Keratinocyte (primary cell): Measurements from ENCODE around the gene FA2H. TPM values are rescaled to one million over a fixed set of nuclear protein-coding genes. Genes with fewer than 3 reads are reported as not detected.

Experiments used
- DNase-seq: peaks from one replicate; pipeline ENCODE4 v3.0.0-alpha.2; 2011; ENCODE audit warnings: low read depth, missing footprints, low spot score
- FAIRE-seq: peaks from 2 replicates; lab custom pipeline; 2011; peaks lifted over from hg19 to GRCh38; lab: Jason Lieb, UNC
- H2AFZ ChIP-seq: 2 replicates; pipeline ENCODE4 v1.6.0; 2012; ENCODE audit warnings: low read length, control low read depth, inconsistent platforms; ENCODE audit not compliant: control insufficient read depth
- H3K27ac ChIP-seq: 2 replicates; pipeline ENCODE4 v1.5.1; 2011; ENCODE audit warnings: low read length; ENCODE audit not compliant: control insufficient read depth, insufficient read depth
- H3K27me3 ChIP-seq: 3 replicates; pipeline ENCODE4 v1.6.0; 2011; ENCODE audit warnings: low read length; ENCODE audit not compliant: control insufficient read depth, insufficient read depth; ENCODE audit errors: extremely low read depth
- H3K36me3 ChIP-seq, 2 experiments: 2 replicates in 1 of 2; 3 replicates in 1 of 2; pipeline ENCODE4 v1.5.1; 2011; ENCODE audit warnings: low read length in 2 of 2, mild to moderate bottlenecking in 1 of 2; ENCODE audit not compliant: control insufficient read depth in 2 of 2, insufficient read depth in 2 of 2; ENCODE audit errors: extremely low read depth in 1 of 2
- H3K4me1 ChIP-seq: 3 replicates; pipeline ENCODE4 v1.5.1; 2011; ENCODE audit warnings: low read length; ENCODE audit not compliant: control insufficient read depth, insufficient read depth; ENCODE audit errors: extremely low read depth
- H3K4me2 ChIP-seq: 3 replicates; pipeline ENCODE4 v1.6.0; 2011; ENCODE audit warnings: low read depth, low read length; ENCODE audit not compliant: control insufficient read depth, insufficient read depth; ENCODE audit errors: extremely low read depth
- H3K4me3 ChIP-seq, 3 experiments: fragments of 200-600 bp in 1 of 3; sonication (generic) in 1 of 3; 2 replicates in 2 of 3; 3 replicates in 1 of 3; pipeline ENCODE4 v1.5.1; 2011 to 2016; ENCODE audit warnings: low read length in 3 of 3, mild to moderate bottlenecking in 3 of 3, control low read depth in 2 of 3, inconsistent platforms in 1 of 3, low read depth in 1 of 3, mixed read lengths in 1 of 3, mixed run types in 1 of 3, moderate library complexity in 1 of 3; ENCODE audit not compliant: control insufficient read depth in 2 of 3, insufficient read depth in 2 of 3; ENCODE audit errors: extremely low read depth in 1 of 3
- H3K79me2 ChIP-seq: 2 replicates; pipeline ENCODE4 v1.6.0; 2012; ENCODE audit warnings: low read length; ENCODE audit not compliant: control insufficient read depth, insufficient read depth
- H3K9ac ChIP-seq: 3 replicates; pipeline ENCODE4 v1.6.0; 2011; ENCODE audit warnings: low read length; ENCODE audit not compliant: control insufficient read depth, insufficient read depth; ENCODE audit errors: extremely low read depth
- H3K9me1 ChIP-seq: 3 replicates; pipeline ENCODE4 v1.6.0; 2011; ENCODE audit warnings: low read length; ENCODE audit not compliant: control insufficient read depth, insufficient read depth; ENCODE audit errors: extremely low read depth
- H3K9me3 ChIP-seq: 2 replicates; pipeline ENCODE4 v1.5.1; 2012; ENCODE audit warnings: low read depth, low read length; ENCODE audit not compliant: control insufficient read depth
- H4K20me1 ChIP-seq: 3 replicates; pipeline ENCODE4 v1.6.0; 2011; ENCODE audit warnings: low read length; ENCODE audit not compliant: control insufficient read depth, insufficient read depth; ENCODE audit errors: extremely low read depth
- CTCF ChIP-seq, 3 experiments: IDR thresholded peaks in 1 of 3; conservative IDR thresholded peaks in 1 of 3; optimal IDR thresholded peaks in 1 of 3; 2 replicates in 2 of 3; 3 replicates in 1 of 3; pipeline versions ENCODE3 to v1.5.1; 2011; ENCODE audit warnings: low read length in 3 of 3, mild to moderate bottlenecking in 3 of 3, moderate library complexity in 2 of 3, control low read depth in 1 of 3, inconsistent platforms in 1 of 3; ENCODE audit not compliant: insufficient read depth in 2 of 3; ENCODE audit errors: extremely low read depth in 1 of 3
- EZH2 ChIP-seq: IDR thresholded peaks from one replicate; pipeline ENCODE4 v1.6.1; 2012; ENCODE audit warnings: inconsistent platforms, mild to moderate bottlenecking, low read length, moderate library complexity
- dilution Hi-C: fragments of 300-500 bp; cut with MboI; formaldehyde crosslinking; loops from one replicate; pipeline ENCODE4 v1.7.0; 2020; ENCODE audit warnings: low sequenced_read_pairs; ENCODE audit not compliant: extremely low pct_ligation_motif_present
- polyA plus RNA-seq, 5 experiments: library from polyadenylated mRNA; depleted of rRNA in 3 of 5; stranded (reverse) in 3 of 5; stranded (forward) in 1 of 5; unstranded in 1 of 5; fragments of >200 nt; gene quantifications; 1 replicate in 1 of 5; 2 replicates in 3 of 5; 3 replicates in 1 of 5; pipeline versions ENCODE4 v1.2.1 to v1.2.3, GENCODE V29; 2011 to 2012; ENCODE audit warnings: missing spikeins in 2 of 5, low read depth in 1 of 5, low replicate concordance in 1 of 5

The FA2H gene
- polyA plus RNA-seq, 1 donor (not counting 4 experiments of a cell fraction or from before 2014, with no cell fraction given), result 0.16 TPM

GRCh38 chr16:74778646-74779045, 4.0 kb upstream of the FA2H start:
- no peak overlapping the region for H2AFZ ChIP-seq
- no peaks in the 10 kb centered on the region for H3K9me3 ChIP-seq
- no peak for DNase-seq
- no peaks in the 10 kb centered on the region for H3K36me3 ChIP-seq
- TF ChIP-seq EZH2 (no peak), CTCF (optimal IDR thresholded peaks at IDR 0.05 in 1 of 3, IDR thresholded peaks at IDR 0.05 in 1 of 3, conservative IDR thresholded peaks at IDR 0.05 in 1 of 3; ENCODE audit: extremely low read depth in 1 of 3, insufficient read depth in 2 of 3, low read length in 3 of 3) (no peak)
- H4K20me1 ChIP-seq, result no peaks in the 10 kb centered on the region
- H3K27ac ChIP-seq, result no peak overlapping the region
- peaks cover 4% of the 10 kb centered on the region for H3K4me1 ChIP-seq
- peaks cover 8% of the 10 kb centered on the region for H3K27me3 ChIP-seq
- FAIRE-seq, result no peak
- H3K4me3 ChIP-seq, result no peak overlapping the region
- no peak overlapping the region for H3K4me2 ChIP-seq
- dilution Hi-C loops, result no loop called here
- H3K9me1 ChIP-seq, result no peaks in the 10 kb centered on the region
- no peak overlapping the region for H3K9ac ChIP-seq
- no peaks in the 10 kb centered on the region for H3K79me2 ChIP-seq

GRCh38 chr16:74776926-74777325, 2.3 kb upstream of the FA2H start:
- FAIRE-seq (no peak), DNase-seq (no peak)
- H3K4me3 ChIP-seq, result no peak overlapping the region
- no peaks in the 10 kb centered on the region for H4K20me1 ChIP-seq
- TF ChIP-seq CTCF (optimal IDR thresholded peaks at IDR 0.05 in 1 of 3, IDR thresholded peaks at IDR 0.05 in 1 of 3, conservative IDR thresholded peaks at IDR 0.05 in 1 of 3; ENCODE audit: extremely low read depth in 1 of 3, insufficient read depth in 2 of 3, low read length in 3 of 3) (no peak), EZH2 (no peak)
- H3K79me2 ChIP-seq, result no peaks in the 10 kb centered on the region
- no peaks in the 10 kb centered on the region for H3K36me3 ChIP-seq
- H3K4me1 ChIP-seq, result peaks cover 4% of the 10 kb centered on the region
- H3K27me3 ChIP-seq, result peaks cover 14% of the 10 kb centered on the region
- no peak overlapping the region for H3K27ac ChIP-seq
- no peak overlapping the region for H2AFZ ChIP-seq
- H3K9me3 ChIP-seq, result no peaks in the 10 kb centered on the region
- H3K9ac ChIP-seq, result no peak overlapping the region
- no peaks in the 10 kb centered on the region for H3K9me1 ChIP-seq
- dilution Hi-C loops, result no loop called here
- H3K4me2 ChIP-seq, result no peak overlapping the region
